ENCODE results near the gene SMIM38.

The SMIM38 gene

GRCh38 chr11:69159150-69159852 is 3.6 kb downstream of the SMIM38 start:
- no peak for DNase-seq (ENCODE audit: low spot score)

GRCh38 chr11:69160296-69161116 is 4.8 kb downstream of the SMIM38 start:
- DNase-seq (ENCODE audit: low spot score): no peak

- no peak for DNase-seq (ENCODE audit: low spot score)
These were observed 5.3 kb downstream of the SMIM38 start for GRCh38 chr11:69161117-69161407.

- no peak for DNase-seq (ENCODE audit: low spot score)
These were observed 6.8 kb downstream of the SMIM38 start for GRCh38 chr11:69162505-69162904.

GRCh38 chr11:69163842-69164241 is 8.1 kb downstream of the SMIM38 start:
- DNase-seq (ENCODE audit: low spot score): no peak

GRCh38 chr11:69164824-69165223 is 9.1 kb downstream of the SMIM38 start:
- no peak for DNase-seq (ENCODE audit: low spot score)

- DNase-seq (ENCODE audit: low spot score): no peak
These were observed 10.0 kb downstream of the SMIM38 start for GRCh38 chr11:69165775-69166174.

GRCh38 chr11:69166218-69167115 is 10.7 kb downstream of the SMIM38 start:
- no peak for DNase-seq (ENCODE audit: low spot score)

- no peak for DNase-seq (ENCODE audit: low spot score)
These were observed 11.6 kb downstream of the SMIM38 start for GRCh38 chr11:69167130-69167915.

GRCh38 chr11:69167916-69168691 is 12.4 kb downstream of the SMIM38 start:
- no peak for DNase-seq (ENCODE audit: low spot score)

GRCh38 chr11:69169479-69169878 is 13.7 kb downstream of the SMIM38 start:
- DNase-seq (ENCODE audit: low spot score): no peak

GRCh38 chr11:69170704-69171103 is 15.0 kb downstream of the SMIM38 start:
- no peak for DNase-seq (ENCODE audit: low spot score)

- no peak for DNase-seq (ENCODE audit: low spot score)
These were observed 15.9 kb downstream of the SMIM38 start for GRCh38 chr11:69171476-69172240.

GRCh38 chr11:69172674-69173073 is 16.9 kb downstream of the SMIM38 start:
- no peak for DNase-seq (ENCODE audit: low spot score)

GRCh38 chr11:69173331-69173730 is 17.6 kb downstream of the SMIM38 start:
- DNase-seq (ENCODE audit: low spot score): no peak

GRCh38 chr11:69173925-69174581 is 18.3 kb downstream of the SMIM38 start:
- no peak for DNase-seq (ENCODE audit: low spot score)

- no peak for DNase-seq (ENCODE audit: low spot score)
These were observed 19.1 kb downstream of the SMIM38 start for GRCh38 chr11:69174841-69175240.

- DNase-seq (ENCODE audit: low spot score): no peak
These were observed 23.2 kb downstream of the SMIM38 start for GRCh38 chr11:69178819-69179482.

GRCh38 chr11:69180226-69180625 is 24.5 kb downstream of the SMIM38 start:
- DNase-seq (ENCODE audit: low spot score): no peak
